ENCODE results near the gene HPN. TPM values are rescaled to one million over a fixed set of nuclear protein-coding genes. Genes with fewer than 3 reads are reported as not detected.
"Not testable (repeated sequence)": the region's sequence is repeated elsewhere in the genome, so short reads cannot be mapped to it uniquely, and the experiment has no call there.

Gene HPN
- total RNA-seq, 4 donors from 2014 or later, result 1.3 to 3.5 (median 1.8) TPM; not detected in 1

- Histone ChIP-seq H3K36me3 (peaks cover 0 to 74% (median 20%) of the 10 kb centered on the region in 3 donors), H3K27ac (no peak overlapping the region), H3K4me1 (peaks cover 0 to 33% (median 12%) of the 10 kb centered on the region in 4 donors), H3K9me3 (no peaks in the 10 kb centered on the region), H3K4me3 (no peak overlapping the region), H3K27me3 (no peaks in the 10 kb centered on the region)
- no peak for DNase-seq (ENCODE audit: low spot score in 2 of 2)
- 78 to 82% methylated on average over 13 of the region's 13 CpGs for WGBS, 2 donors
- TF ChIP-seq CTCF (IDR thresholded peaks at IDR 0.05), result no peak
- no peak for TF ChIP-seq EP300 (IDR thresholded peaks at IDR 0.05)
- no peak for TF ChIP-seq POLR2A (IDR thresholded peaks at IDR 0.05)
Measured at GRCh38 chr19:35011091-35011689, 30.3 kb upstream of the HPN start.

GRCh38 chr19:35011737-35012682 is 29.5 kb upstream of the HPN start:
- TF ChIP-seq EP300 (IDR thresholded peaks at IDR 0.05), result no peak
- TF ChIP-seq POLR2A (IDR thresholded peaks at IDR 0.05), result no peak
- TF ChIP-seq CTCF (IDR thresholded peaks at IDR 0.05), result no peak
- 83 to 84% methylated on average over 10 to 17 of the region's 18 CpGs for WGBS, 2 donors
- H3K27me3 ChIP-seq, result no peaks in the 10 kb centered on the region
- H3K9me3 ChIP-seq, result no peaks in the 10 kb centered on the region
- no peak for DNase-seq (ENCODE audit: low spot score in 2 of 2)
- H3K27ac ChIP-seq, result peak overlapping the region in 2 of 4 donors; percentile 33 to 38
- H3K4me3 ChIP-seq, result no peak overlapping the region
- peaks cover 0 to 26% (median 12%) of the 10 kb centered on the region in 4 donors for H3K4me1 ChIP-seq
- peaks cover 0 to 82% (median 20%) of the 10 kb centered on the region in 3 donors for H3K36me3 ChIP-seq

- peak overlapping the region in 3 of 4 donors; percentile 33 to 50 (median 38) for H3K27ac ChIP-seq
- no peaks in the 10 kb centered on the region for H3K9me3 ChIP-seq
- DNase-seq (ENCODE audit: low spot score in 2 of 2), result peak; percentile 49 to 69
- no peak overlapping the region for H3K4me3 ChIP-seq
- WGBS, 2 donors, result 49 to 51% methylated on average over 31 to 32 of the region's 32 CpGs
- peaks cover 0 to 26% (median 12%) of the 10 kb centered on the region in 4 donors for H3K4me1 ChIP-seq
- no peaks in the 10 kb centered on the region for H3K27me3 ChIP-seq
- TF ChIP-seq POLR2A (IDR thresholded peaks at IDR 0.05), result no peak
- TF ChIP-seq EP300 (IDR thresholded peaks at IDR 0.05), result peak in 1 of 2 donors; percentile 23
- TF ChIP-seq CTCF (IDR thresholded peaks at IDR 0.05), result peak; percentile 92 to 96 (median 93)
- peaks cover 0 to 94% (median 28%) of the 10 kb centered on the region in 3 donors for H3K36me3 ChIP-seq
Measured at GRCh38 chr19:35013041-35013819, 28.3 kb upstream of the HPN start.

GRCh38 chr19:35013820-35014754 is 27.4 kb upstream of the HPN start:
- Histone ChIP-seq H3K9me3 (no peaks in the 10 kb centered on the region), H3K4me1 (peaks cover 0 to 26% (median 12%) of the 10 kb centered on the region in 4 donors), H3K27ac (peak overlapping the region in 3 of 4 donors; percentile 26 to 38 (median 33)), H3K27me3 (no peaks in the 10 kb centered on the region), H3K4me3 (no peak overlapping the region), H3K36me3 (peaks cover 0 to 95% (median 36%) of the 10 kb centered on the region in 3 donors)
- 87 to 88% methylated on average over 22 to 23 of the region's 23 CpGs for WGBS, 2 donors
- no peak for TF ChIP-seq EP300 (IDR thresholded peaks at IDR 0.05)
- no peak for TF ChIP-seq POLR2A (IDR thresholded peaks at IDR 0.05)
- TF ChIP-seq CTCF (IDR thresholded peaks at IDR 0.05), result no peak
- DNase-seq (ENCODE audit: low spot score in 2 of 2), result no peak

- H3K4me3 ChIP-seq; DNase-seq (ENCODE audit: low spot score in 2 of 2); H3K9me3 ChIP-seq; H3K27me3 ChIP-seq: not testable (repeated sequence)
- Histone ChIP-seq H3K36me3 (peaks cover 2 to 95% (median 39%) of the 10 kb centered on the region in 3 donors), H3K4me1 (peaks cover 0 to 26% (median 12%) of the 10 kb centered on the region in 4 donors), H3K27ac (peak overlapping the region in 1 of 4 donors; percentile 6)
- WGBS, 2 donors, result 94 to 95% methylated on average over 4 of the region's 4 CpGs
Measured at GRCh38 chr19:35014774-35015173, 26.7 kb upstream of the HPN start.

All from tibial nerve (tissue), 4 donors.